GM21367 (cell line): ENCODE data around the gene CCR5AS.
"Not testable (repeated sequence)": the region's sequence is repeated elsewhere in the genome, so short reads cannot be mapped to it uniquely, and the experiment has no call there.

Experiments used
- ATAC-seq: cut with Tn5 transposase; IDR thresholded peaks from one replicate; pipeline ENCODE4 v1.9.1; 2021; ENCODE audit not compliant: unreplicated experiment

The CCR5AS gene

DNA sequence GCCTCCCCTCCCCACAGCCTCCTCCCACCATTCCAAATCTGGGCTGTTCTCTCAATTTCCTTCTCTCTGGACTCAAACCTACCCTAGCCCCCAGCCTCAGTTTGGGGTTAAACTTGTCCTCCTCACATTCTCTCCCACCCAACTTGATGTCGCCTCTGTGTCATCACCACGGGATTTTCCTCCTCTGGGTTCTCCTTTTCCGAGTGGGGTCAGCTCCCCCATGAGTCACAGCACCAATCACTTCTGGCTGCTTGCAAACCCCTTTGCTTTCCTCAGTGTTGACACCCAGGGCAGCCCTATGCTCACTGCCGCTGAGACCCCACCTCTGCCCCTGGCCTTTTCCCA is 451 bp downstream of the CCR5AS start:
- no peak for ATAC-seq

DNA sequence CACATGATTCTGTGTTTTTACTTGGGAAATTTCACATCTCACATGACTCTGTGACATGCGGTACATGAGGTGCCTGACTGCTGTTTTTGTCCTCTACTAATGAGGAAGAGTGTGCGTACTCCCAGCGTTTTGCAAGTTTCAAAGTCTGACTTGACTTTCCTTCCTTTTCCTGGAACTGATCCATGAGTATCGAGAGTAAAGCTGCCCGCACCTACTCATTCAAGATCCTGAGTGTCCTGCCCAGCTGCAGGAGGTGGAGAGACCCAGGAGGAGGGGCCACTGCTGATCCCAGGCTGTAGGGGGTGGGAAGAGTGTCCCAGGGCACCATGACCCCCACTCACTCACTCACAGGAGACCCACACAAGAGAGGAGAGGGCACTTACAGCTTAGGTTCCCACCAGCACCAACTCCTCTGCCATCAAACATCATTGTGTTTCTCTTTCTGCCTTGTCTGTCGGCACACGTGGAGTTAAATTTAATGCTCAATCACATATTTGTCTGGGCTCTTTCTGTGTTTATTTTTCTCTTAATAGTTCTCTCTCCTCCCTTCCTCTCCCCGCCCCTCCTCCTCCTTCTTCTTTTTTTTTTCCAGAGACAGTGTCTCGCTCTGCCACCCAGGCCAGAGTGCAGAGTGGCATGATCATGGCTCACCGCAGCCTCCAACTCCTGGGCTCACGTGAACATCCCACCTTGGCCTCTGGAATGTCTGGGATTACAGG is 1.4 kb downstream of the CCR5AS start:
- no peak for ATAC-seq

DNA sequence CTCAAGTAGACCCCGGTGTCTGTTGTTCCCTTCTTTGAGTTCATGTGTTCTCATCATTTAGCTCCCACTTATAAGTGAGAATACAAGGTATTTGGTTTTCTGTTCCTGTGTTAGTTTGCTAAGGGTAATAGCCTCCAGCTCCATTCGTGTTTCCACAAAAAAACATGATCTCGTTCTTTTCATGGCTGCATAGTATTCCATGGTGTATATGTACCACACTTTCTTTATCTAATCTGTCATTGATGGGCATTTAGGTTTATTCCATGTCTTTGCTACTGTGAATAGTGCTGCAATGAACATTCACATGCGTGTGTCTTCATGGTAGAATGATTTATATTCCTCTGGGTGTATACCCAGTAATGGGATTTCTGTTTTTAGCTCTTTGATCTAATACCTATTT is 4.0 kb downstream of the CCR5AS start:
- not testable (repeated sequence) for ATAC-seq

DNA sequence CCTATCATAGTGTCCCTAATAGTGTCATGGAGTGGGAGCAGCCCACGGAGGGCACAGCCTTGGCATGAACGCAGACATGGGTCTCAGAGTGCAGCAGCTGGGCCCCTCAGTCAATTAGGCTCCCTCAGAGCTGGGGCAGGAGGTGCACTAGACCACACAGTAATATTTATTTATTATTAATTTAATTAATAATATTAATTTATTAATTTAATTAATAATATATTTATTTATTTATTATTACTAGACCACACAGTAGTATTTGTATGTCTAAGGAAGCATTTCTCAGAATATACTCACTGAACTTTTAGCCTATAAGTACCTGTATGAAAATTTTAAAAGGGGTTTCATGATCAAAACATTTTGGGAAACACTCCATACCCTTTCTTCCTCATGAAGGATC is 5.3 kb downstream of the CCR5AS start:
- ATAC-seq = no peak

DNA sequence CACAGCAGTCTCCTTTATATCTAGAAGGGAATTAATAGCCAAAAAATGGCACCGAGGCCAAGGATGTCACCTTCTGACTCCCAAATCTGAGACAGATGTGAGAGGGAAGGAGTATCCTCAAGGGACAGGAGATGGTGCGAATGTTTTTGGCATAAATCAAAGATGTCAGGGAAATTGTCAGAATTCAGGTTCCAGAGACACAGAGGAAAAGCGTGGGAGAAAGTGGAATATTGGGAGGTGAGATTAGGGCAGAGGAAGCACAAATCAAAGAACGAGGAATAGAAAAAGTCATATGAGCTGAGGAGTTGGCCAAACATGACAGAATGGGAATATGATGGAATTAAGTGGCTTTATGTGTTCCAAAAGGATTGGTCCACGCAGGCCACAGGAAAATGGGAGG is 6.0 kb downstream of the CCR5AS start:
- no peak for ATAC-seq

DNA sequence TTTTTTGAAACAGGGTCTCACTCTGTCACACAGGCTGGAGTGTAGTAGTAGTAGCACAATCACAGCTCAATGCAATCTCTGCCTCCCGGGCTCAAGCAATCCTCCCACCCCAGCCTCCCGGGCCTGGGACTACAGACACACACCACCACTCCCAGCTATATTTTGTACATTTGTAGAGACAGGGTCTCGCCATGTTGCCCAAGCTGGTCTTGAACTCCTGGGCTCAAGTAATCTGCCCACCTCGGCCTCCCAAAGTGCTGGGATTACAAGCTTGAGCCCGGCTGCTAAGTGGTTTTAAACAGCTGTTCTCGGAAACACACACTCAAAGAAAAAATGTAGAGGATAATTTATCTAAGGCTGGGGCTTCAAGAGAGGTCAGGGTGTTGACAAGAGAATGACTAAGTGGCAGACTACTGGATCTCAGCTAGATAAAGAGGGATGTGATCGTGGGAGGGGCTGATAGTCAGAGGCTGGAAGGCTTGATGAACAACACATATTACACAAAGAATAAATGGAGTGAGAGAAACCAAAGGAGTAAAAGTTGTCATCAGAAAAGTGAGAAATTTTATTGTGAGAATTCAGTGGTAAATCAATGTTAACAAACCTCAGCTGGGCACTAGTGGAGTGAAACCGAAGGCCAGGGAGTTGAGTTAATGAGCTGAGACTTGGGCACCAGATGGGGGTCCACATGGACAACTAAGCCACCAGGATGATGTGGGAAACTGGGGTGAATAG is 6.7 kb downstream of the CCR5AS start:
- ATAC-seq = no peak

DNA sequence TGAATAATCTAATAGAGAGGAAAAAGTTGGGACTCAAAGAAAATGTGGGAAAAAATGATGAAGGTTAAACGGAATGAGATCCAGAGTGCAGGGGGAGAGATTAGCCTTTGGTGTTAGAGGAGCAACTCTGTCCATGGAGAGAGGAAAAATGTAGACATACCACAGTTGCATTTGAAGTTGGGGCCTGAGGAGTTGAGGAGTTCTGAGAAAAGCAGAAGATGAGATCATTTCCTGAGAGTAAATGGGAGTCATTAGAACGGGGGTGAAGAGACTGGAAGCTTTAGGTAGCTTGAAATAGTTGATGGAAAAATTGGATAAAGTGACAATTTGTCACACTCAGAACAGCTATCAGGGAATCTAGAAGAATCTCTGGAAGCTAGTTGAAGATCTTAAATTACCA is 7.3 kb downstream of the CCR5AS start:
- no peak for ATAC-seq

DNA sequence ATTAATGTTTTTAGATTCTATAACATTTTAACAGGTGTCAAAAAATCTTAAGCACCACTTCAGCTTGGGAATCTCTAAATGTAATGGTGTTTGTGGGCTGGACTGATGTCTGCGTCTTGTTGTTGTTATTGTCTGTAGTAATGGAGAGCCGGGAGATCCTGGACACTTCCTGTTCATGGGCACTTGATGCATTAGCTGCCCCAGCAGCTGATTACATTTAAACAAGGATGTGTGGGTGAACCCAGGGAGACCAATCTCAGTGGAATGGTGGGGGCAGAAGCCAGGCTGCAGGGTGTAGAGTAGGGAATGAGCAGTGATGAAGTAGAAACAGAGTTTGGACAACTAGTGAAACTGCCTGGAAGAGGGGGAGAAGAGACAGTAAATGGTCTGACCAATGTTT is 7.8 kb downstream of the CCR5AS start:
- no peak for ATAC-seq

DNA sequence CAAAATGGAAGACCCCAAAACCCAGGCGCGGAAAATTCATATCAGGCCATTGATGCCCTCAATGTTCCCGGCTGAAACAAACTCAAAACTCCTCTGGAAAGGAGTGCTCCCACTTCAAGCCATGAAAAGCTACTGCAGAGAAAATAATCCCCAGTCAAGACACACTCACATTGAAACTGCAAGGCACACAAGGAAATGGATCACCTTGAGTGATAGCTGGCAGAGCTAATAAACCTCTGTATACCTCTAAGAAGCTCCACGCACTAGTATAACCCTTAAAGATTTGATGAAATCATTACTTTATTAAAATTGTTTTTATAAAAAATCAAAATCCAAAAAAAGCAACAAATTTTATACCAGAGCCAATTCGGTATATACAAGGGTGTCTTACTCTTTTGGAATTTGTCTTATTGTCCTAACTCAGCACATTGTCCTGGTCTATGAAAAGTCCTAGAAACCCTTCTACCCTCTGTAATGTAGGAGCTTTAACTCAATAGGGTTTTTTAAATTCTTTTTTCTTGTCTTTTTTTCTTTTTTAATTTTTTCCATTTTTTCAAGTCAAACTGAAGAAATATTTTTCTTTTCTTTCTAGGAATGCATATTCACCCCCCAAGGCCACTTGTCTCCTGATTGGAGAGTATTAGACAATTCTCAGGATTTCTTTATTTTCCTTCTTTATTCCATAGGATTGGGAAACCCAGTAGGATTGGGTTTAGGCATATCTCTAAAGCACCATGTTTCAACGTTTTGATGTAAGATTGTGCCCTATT is 8.5 kb downstream of the CCR5AS start:
- no peak for ATAC-seq

DNA sequence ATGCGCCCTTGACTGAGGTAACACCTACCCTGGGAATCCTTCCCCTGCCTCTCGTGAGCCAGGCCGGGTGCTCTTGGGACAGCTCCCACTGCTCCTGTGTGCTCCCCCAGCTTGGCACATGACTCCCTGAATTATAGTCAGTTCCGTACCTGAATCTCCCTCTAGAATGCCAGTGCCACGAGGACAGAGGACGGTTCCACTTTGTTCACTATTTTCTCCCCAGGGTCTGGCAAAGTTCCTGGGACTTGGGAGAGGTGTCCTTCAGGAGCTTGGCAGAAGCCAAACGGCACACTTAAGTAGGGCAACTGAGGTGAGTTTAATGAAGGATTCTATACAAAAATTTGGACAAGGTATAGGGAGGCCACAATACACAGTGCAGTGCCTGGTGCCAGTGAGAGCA is 9.8 kb downstream of the CCR5AS start:
- no peak for ATAC-seq

DNA sequence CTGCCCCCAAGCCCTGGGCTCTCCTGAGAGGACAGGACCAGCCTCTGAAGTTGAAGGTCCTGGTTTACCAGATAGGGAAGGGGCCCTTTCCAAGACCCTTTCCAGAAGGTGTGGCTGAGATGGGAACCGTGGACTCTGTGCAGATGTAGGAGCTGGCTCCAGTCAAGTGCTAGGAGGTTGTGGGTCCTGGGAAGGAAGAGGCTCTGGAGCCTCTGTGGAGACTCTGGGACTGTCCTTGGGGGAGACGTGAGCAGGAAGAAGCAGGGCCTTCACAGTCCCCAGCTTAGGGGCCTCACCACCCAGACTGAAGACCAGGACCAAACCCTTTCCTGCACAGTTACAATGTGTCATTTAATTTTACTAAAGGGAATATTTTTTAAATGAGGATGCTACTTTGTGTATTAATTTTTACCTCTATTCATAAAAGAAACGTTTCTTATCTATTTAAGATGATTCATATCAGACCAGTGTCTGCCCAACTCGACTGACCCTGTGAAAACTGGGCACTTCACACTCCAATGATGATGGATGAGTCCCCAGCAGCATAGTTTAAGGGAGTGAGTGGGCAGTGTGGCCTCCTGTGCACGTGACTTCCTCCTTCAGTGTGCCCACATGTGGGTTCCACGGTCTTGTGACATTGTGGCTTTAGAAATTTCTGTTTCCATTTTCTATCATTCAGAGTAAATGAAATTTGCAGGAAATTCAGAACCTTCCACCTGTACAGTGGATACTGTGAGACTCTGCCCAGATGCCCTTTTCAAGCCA is 10.9 kb downstream of the CCR5AS start:
- ATAC-seq = no peak

DNA sequence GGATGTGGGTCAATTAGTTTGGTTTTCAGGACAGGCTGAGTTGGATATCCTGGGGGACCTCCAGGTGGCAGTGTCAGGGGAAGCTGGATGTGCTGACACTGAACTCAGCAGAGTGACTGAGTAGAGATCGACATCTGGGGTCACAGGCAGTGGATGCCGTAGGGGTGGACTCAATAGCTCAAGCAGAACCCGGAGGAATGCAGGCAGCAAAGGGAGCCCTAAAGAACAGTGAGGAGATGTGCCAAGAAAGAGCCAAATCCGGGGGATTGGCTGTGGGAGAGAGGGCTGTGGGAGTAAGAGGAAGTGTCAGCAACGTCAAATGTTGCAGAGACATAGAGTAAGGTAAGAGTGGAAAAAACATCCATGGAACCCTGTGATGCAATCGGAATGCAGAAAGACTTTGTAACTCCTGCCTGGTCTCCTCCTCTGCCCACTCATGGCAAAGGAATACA is 11.6 kb downstream of the CCR5AS start:
- no peak for ATAC-seq

DNA sequence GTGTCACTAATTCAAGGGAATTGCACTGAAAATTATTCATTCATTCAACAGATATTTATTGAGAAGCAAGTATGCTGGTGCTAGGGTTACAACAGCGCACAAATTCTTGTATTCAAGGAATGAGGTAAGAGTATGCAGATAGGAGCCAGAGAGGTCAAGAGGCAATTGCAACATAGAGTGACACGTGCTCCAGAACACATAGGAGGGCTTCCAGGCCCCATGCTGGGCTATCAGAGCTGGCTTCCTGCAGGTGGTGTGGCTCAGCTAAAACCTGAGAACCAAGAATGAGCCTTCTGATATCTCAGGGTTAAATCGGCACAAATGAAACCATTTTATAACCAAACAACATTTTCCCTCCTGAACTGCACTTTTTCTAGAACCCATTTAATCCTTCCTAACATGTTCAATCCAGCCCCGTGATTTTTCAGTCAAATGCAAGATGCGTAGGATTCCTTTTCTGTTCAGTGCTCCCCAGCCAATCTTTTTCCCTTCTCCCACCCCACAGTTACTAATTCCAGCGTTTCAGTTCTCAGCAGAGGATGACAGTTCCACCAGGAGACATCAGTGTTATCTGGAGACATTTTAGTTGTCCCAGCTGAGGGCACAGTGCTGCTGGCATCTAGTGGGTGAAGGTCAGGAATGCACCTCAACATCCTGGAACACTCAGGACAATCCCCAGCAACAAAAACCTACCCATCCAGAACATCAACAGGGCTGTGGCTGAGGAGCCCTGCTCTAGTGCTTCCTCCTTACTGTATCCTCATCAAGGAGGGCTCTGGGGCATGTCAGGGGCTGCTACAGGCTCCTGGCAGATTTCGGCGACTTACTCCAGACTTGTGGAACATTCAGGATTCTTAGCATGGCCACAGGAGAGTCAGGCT is 13.1 kb downstream of the CCR5AS start:
- no peak for ATAC-seq

DNA sequence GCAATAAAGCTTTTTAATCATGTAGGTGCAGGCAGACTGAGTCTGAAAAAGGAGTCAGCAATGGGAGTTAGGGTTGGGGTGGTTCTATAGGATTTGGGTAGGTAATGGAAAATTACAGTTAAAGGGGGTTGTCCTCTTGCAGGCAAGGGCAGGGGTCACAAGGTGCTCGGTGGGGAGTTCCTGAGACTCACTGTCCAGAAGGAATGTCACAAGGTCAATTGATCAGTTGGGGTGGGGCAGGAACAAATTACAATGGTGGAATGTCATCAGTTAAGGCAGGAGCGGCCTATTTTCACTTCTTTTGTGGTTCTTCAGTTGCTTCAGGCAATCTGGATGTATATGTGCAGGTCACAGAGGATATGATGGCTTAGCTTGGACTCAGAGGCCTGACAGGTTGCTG is 13.9 kb downstream of the CCR5AS start:
- ATAC-seq = no peak

DNA sequence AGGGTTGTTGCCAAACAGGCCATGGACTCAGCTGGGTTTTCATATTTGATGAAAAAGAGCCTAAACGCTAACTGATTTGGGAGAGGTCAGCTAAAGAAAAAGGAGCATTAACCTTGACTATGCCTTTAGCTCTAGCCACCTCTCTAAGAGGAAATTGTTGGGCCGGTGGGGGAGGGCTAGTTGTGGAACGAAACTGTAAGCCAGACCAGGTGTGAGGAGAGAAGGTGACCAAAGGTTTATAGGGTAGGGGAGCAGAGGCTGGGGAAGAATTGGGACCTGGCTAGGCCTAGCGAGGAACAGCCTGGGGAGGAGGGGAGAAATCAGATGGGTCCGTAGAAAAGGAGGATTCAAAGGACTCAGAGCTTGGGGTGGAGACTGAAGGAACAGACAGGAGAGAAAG is 15.3 kb downstream of the CCR5AS start:
- not testable (repeated sequence) for ATAC-seq

DNA sequence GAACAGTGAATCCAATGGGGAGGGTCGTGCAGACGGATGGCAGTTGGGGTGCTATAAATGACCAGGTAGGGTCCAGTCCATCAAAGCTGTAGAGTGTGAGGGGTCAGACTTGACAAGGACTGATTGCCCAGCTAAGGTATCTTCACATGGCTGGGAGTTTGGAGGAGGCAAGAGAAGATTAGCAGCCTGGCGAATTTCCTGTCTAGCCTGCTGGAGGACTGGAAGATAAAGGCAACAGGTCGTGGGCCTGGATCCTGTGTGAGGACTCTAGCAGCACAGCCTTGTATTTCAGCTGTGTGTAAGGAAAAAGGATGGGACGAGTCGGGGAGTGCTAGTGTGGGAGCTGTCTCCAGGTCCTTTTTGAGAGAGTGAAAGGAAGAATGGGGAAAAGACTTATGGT is 17.6 kb downstream of the CCR5AS start:
- no peak for ATAC-seq

DNA sequence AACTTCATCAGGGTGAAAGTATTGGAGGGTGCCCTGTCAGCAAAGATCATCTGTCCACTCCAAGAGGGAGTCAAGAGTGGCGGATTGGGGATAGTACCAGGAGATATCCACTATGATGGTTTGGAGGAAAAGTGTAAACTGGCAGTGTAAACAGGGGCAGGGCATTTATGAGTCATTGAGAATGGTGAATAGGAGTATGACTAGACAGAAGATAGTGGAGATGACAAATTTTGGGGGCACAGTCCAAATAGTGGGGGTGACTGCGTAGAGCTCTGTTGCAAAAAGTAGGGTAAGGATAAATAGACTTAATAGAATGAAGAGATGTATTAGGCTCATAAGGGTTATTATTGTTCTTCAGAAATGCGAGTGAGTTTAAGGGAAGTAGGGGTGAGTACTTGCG is 18.0 kb downstream of the CCR5AS start:
- ATAC-seq = not testable (repeated sequence)

DNA sequence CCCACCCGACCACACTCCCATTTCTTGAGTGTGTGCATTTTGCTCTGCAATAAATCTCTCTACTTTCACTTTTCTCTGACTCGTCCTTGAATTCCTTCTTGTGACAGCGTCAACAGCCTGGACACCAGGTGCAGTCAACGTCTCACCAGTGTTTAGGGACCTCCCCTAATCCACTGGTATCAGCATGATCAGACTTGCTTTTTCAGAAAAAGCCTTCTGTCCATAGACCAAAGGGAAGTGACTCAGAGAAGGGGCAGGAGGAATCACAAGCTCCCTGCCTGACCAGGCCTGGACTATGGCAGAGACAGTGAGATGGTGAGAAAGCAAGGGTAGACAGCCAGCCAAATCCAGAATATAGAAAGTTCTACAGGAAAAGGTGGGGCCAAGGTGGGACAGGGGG is 20.7 kb downstream of the CCR5AS start:
- no peak for ATAC-seq

DNA sequence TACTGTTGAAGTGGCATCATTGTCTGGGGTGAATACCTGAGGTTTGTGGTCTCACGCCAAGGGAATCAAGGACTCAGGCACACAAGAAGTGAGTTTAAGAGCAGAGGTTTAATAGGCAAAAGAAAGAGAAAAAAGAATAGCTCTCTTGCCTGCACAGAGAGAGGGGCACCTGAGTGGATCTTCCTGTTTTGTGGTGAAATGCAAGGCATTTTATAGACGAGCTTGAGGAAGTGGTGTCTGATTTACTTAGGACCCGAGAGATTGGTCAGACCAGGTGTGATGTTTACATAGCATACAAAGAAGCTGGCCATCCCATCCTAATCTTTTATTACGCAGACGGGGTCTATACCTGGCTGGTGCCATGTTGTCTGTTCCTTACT is 22.9 kb downstream of the CCR5AS start:
- ATAC-seq = no peak

DNA sequence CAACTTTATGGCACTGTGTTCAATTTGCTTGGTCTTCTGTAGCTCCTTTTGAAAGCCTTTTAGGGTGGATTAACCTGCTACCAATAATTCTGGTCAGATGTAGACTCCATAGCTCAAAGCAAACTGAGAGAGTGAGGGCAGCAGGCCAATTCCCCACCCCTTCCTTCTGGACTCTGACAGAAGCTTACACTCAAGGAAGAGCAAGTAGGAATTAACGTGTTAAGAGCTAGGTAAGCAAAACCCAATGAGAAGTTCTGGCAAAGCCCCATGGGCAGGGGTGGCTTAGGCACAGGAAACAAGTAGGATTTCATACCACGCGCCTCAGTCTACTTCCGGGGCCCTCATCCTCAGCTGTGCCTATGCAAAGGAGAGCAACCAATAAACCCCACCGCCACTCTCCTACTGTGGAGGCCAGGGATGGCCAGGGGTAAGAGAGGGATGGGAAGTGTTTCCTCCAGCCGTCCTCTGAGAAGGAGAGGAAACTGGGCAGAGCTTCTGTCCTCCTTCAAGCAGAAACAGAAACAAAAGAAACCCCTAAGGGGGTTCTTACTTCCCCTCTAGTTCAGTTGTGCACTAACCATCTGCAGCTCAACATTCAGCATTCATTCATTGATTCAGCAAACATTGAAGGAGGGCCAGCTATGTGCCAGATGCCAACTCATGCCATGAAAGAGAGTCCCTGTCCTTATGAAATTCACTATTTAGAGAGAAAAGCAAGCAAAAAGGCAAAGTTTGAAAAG is 23.5 kb downstream of the CCR5AS start:
- no peak for ATAC-seq
